Umbilical cord (tissue), 2 donors: ENCODE data around the gene GIMAP8. TPM values are rescaled to one million over a fixed set of nuclear protein-coding genes. Genes with fewer than 3 reads are reported as not detected.

Experiments
- DNase-seq: peaks from one replicate; pipeline ENCODE4 v3.0.0-alpha.2; 2015; ENCODE audit warnings: low spot score
- total RNA-seq: library from RNA; depleted of rRNA; stranded (reverse); fragments of >200 nt; gene quantifications from one replicate; pipeline ENCODE4 v1.2.3, GENCODE V29; 2014; ENCODE audit warnings: low replicate concordance; ENCODE audit not compliant: insufficient read depth

Gene GIMAP8
- total RNA-seq, 1 donor from 2014 or later, result 1.2 TPM

DNA sequence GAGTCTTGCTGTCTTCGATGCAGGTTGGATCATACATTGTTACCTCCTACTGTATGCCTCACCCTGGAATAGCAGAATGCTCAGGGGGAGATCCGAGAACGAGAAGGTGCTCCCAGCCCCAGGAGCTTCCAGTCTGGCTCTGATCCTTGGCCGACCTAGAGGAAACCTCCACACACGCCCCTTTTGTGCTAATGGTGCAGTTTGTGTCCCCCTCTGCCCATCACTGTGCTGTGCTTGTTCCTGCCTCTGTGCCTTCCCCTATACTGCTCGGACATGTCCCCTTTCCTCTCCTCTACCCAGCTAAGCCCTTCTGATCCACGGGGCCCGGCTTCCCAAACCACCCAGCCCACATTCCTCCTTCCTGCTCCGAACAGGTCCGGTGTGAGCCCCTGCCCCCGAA, 38.8 kb upstream of the GIMAP8 start:
- DNase-seq, result no peak

DNA sequence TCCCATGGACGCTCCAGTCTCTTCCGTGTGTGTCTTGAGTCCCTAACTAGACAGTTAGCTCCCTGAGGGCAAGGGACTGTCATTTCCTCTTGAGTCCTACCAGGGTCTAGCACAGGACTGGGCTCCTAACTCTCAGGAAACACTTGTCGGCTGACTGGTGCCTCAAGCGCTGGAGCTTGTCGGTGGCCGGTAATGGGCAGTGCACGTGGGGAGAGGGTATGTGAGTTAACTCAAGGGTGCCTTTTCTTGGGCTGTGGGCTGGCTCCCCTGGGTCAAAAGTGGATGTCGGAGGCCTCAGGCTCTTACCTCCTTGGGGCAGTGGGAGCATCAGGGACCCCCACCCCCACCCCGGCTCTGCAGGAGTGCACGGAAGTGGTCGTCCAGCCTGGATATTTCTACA, 38.4 kb upstream of the GIMAP8 start:
- DNase-seq, result no peak

DNA sequence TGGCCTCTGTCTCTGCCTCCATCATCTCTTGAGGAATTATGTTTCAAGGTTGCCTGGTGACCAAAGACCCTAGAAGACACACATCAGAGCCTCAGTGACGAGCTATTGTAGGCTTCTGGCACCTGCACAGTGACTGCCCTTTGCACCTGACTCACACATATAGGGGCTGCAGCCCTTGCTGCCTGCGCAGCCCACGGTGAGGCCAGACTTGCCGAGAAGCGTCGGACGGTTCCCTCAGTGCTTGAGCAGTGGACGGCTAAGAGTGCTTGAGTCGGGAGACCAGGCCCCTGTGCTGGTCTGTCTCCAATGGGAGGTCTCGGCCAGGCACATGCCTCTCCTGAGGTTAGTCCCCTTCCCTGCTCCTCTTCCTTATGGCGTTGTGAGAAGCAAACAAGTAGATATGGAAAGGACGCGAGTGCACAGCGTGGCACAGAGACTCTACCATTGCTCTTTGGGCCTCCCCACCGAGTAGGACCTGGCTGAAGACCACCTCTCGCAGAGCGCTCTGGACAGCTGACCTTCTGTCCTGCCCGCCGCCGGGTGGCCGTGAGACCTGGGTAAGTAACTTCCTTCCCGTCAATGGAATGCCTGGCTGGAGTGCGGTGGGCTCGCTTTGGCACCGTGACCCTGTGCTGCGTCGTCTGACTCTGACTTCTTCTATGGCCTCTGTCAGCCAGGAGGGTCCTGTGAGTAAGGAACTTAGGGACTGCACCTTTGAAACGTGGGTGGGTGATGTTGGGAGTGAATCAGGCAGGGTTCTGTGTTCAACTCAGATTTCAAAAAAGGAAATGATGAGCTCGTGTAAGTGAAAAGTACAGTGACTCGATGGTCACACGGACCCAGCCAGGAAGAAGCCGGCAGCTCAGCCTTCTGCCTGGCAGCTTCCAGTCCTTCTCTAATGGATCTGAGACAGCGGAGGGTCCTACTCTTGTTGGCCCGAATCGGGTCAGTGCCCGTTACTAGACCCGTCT, 37.6 kb upstream of the GIMAP8 start:
- no peak for DNase-seq

DNA sequence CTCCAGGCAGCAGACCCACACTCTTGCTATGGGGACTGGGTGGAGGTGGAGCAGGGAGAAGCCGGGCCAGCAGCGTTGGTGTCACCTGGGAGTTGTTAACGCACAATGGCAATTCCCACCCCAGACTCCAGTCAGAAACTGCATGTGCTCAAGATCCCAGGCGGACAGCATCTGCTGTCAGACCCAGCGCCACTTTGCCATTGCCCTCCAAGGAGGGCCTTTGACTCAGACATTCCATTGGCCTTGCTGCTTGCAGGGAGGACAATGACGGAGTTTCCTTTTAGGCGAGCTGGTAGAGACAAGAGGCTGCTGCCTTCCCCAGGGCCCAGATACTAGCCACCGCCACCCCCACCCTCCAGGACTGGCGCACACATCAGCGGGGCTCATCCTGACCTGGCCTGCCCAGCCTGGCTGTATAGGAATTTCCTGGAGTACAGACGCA, 36.8 kb upstream of the GIMAP8 start:
- DNase-seq, result no peak

DNA sequence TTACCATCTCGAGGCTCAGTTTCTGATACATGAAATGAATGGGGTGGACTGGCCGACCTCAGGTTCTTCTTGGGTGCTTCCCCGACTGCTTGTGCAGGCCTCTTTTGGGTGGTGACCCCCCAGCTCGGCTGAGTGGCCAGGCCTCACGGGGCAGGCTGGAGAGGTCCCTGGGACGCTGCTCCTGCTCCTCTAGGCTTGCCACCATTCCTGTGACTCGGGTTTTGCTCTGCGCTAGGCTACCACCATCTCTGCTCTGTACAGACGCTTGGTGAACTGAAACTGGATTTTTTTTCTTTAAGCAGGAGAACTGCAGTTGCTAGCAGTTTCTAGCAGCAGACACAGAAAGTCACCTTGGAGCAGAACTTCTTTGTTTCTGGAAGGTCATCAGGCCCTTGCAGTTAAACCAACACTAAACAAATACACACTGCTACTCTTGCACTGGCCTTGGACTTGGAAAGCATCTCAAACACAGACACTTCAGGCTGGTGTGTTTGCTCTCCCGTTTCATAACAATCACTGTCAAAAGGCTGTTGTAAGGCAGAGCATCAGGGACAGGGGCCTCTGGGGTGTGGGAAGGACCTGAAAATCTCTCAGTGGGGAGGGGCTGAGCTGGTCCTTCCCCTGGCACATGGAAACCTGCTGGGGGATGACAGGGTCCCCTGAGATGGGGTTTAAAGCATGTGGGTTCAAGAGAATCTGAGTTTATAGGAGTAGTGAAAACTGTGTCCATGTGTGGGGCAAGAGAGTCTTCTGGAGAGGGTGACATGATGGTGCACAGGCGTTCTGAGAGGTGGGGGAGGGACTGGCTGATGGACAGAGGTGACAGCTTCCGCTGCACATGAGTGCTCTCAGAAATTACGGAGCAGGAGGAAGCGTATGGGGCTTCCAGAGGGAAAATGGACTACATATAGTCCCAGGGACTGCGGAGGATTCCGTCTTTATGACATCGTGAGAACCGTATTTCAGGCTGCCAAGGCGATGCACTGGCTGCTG, 35.0 kb upstream of the GIMAP8 start:
- no peak for DNase-seq

DNA sequence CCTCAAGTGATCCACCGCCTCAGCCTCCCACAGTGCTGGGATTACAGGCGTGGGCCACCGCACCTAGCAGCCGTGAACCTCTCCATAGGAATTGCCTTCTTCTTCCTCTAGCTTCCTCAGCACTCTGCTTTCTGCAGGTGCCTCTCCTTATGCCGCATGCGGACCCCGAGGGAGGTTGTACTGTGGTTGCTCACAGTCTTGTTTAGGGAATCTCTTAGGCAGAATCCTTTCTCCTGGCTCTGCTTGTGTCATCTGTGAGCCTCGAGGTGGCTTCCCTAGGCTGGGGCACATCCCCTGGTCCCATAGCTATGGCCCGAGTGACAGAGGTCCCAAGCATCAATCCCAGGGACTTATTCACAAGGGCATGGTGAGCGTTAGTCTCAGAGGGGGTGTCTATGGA, 33.2 kb upstream of the GIMAP8 start:
- no peak for DNase-seq

DNA sequence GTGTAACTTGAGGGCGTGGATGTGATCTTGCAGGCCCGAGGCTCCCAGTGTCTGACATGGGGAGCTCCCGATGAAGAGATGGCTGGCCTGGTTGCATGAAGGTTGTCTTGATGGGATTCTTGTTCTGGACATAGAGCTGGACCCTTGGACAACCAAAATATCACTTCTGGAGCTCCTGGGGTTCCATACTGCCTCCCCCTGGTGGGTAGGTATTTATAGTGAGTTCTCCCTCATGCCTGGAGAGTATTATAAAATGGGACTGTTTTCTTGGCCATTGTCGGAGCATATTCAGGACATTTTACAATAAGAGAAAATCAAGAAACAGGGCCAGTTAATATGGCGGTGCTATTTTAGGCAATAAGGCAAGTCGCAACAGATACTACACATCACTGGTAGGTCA, 32.6 kb upstream of the GIMAP8 start:
- DNase-seq, result no peak

DNA sequence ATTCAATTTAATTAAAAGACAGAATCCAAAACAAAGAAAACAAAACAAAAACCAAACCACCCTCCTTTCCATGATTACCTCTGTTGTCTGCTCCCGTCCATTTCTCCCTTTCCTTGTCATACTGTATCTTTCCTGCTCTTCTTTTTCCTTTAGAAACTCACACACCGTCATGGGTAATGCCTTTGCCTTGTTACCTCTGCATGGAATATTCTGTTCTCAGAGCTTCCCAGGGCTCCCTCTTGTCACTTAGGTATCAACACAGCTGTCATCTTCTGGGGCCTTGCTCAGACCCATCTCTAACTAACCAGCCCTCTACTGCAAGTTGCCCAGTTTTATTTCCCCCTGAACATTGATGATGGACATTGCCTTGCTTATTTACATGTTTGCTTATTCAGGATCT, 30.2 kb upstream of the GIMAP8 start:
- DNase-seq, result no peak

DNA sequence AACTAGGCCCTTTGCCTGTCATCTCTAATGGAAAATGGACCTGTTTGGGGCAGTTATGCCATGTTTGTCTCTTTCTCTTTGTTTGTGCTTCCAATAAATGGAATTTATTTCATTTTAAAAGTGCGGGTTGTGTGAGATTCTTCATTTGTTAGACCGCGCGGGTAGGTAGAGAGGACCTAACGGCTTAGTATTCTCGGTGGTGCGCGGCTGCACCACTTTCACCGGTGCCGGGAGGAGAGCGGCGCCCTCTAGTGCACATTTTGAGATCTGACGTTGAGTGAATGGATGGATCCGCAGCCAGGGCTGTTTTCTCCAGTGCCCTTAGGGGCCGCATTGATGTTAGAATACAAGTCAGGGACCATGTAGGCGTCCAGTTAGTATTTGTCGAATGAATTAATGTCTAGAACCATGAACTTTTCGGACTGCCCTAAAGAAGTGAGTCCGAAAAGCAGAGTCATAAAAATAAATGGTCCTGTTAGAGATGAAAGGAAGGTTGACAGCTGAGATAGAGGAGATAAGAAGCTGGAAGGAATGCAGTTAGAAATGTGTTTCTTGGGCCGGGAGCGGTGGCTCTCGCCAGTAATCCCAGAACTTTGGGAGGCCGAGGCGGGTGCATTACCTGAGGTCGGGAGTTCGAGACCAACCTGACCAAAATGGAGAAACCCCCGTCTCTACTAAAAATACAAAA, 29.3 kb upstream of the GIMAP8 start:
- peak; percentile 83 for DNase-seq

DNA sequence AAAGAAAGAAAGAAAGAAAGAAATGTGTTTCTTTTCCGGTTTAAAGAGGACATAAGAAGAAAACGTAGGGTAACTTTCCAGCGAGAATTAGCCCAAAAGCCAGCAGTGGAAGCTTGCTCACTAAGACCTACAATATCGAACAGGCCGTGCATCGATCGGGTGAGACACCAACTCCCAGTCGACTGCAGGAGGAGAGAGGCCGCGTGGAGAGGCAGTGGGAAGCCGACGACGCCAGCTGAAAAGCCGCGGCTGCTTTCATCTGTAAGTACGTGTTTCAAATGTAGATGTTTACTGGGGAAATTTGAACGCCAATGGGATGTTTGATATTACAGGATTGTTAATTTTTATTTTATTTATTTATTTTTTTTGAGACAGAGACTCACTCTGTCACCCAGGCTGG, 28.6 kb upstream of the GIMAP8 start:
- no peak for DNase-seq

DNA sequence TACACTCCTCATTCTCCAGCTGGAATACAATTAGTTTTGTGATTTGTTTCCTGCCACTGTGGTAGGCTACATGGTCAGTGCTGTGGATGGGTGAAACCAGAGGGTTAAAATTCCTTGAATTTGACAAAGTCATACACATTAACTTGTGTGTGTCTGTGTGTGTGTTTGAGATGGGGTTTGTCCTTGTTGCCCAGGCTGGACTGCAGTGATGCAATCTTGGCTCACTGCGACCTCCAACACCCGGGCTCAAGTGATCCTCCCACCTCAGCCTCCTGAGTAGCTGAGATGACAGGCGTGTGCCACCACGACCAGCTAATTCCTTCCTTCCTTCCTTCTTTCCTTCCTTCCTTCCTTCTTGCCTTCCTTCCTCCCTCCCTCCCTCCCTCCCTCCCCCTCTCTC, 24.8 kb upstream of the GIMAP8 start:
- no peak for DNase-seq

DNA sequence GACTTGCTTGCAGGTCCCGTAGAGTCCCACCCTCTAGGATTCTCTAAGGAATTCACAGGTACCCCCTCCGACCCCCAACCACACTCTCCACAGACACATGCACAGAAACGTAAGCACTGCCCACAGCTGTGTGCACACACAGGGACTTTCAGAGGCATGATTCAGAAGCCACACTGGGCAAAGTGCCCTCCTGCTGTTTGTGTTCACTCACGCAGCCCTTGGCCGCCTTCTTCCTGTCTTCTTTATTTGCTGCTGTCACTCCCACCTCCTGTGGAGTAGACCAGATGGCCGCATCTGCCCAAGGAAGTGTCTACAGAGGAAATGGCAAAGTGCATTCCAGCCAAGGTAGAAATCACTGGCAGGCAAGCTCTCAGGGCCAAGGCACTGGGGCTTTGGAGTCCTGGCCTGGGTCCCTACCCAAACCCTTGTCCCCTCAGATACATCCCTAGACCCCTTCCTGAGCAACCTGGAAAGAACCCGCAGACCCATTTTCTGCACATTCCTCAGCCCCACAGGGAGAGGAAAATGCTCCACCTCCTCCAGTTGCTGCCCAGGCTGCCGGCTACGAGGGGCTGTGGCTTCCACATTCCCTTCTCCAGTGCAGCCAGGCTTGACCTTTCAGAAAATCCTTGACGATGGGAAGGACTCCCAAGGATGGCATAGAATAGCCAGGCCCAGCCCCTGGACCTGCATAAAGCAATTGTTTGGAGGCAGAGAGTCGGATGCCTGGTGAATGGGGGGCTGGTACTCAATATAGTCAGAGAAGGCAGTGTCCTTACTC, 21.6 kb upstream of the GIMAP8 start:
- no peak for DNase-seq

DNA sequence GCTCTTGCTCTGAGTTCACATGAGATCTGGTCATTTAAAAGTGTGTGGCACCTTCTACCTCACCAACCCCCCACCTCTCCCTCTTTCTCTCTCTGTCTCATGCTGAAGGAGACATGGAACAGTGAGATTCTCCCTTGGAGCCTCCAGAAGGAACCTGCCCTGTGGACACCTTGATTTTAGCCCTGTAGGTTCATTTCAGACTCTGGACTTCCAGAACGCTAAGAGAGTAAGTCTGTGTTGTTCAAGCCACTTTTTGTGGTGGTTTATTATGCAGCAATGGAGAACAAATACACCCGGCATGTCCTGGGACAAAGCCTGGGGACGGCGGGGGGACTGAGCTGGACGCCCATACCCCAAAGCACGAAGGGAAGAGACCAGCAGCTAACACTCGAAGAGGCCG, 20.7 kb upstream of the GIMAP8 start:
- no peak for DNase-seq

DNA sequence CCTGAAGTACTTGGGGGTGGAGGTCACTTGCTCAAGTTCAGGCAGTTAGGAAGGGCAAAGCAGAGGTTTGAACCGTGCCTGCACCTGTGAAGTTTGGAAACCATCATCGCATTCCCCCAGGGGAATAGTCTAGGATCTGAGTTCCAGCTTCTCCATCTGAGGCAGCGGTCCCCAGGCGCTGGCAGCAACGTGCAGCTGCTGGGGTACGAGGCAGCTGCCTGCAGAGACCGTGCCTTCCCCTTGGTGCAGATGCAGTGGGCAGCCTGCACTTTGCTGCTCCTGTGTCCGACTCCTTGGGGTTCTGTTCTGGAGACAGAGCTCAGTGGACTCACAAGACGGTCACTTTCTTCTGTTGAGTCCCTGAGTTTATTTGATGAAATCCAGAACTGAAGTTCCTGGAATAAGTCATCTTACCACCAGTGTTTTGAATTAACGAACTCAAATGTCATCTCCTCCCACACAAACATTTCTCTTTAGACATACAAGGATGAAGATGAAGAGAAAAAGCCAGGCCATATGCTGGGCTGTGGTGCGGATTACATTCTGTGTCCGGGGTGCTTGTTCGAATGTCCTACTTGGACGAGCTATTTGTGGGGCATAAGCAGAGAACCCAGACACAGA, 19.9 kb upstream of the GIMAP8 start:
- DNase-seq, result no peak

DNA sequence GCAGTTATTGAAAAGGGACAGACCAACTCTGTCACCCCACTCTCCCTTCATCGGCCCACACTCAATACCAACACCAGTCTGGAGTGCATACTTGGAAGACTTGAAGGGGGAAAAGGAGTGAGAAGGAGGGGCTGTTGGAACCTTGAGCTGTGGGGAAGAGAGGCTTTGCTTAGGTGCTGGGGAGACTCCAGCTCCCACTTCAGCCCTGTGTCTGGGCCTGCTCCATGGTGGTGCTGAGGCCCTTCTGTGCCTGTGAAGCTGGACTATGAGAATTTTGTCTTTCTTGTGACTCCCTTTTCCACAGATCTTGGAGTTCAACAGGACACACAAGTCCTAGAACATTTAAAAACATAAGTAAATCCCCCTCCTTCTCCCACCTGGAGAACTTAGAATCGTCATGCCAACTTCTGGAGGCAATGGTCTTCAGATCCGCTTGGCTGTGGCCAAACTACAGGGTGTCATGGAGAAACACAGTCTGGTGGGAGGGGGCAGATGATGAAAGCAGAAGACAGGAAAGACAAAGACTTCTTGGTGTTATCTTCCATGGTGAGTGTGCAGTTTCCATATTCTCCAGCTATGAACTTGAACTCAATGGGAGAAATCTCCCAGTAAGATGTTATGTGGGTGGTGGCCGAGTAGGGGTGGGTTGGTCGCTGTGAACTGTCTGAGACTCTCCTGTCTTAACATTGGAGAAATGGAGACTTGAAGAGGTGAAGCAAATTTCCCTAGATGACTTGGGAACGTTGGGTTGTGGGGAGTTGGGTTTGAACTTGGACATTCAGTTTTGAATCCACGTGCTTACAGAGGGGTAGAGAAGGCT, 18.4 kb upstream of the GIMAP8 start:
- no peak for DNase-seq

DNA sequence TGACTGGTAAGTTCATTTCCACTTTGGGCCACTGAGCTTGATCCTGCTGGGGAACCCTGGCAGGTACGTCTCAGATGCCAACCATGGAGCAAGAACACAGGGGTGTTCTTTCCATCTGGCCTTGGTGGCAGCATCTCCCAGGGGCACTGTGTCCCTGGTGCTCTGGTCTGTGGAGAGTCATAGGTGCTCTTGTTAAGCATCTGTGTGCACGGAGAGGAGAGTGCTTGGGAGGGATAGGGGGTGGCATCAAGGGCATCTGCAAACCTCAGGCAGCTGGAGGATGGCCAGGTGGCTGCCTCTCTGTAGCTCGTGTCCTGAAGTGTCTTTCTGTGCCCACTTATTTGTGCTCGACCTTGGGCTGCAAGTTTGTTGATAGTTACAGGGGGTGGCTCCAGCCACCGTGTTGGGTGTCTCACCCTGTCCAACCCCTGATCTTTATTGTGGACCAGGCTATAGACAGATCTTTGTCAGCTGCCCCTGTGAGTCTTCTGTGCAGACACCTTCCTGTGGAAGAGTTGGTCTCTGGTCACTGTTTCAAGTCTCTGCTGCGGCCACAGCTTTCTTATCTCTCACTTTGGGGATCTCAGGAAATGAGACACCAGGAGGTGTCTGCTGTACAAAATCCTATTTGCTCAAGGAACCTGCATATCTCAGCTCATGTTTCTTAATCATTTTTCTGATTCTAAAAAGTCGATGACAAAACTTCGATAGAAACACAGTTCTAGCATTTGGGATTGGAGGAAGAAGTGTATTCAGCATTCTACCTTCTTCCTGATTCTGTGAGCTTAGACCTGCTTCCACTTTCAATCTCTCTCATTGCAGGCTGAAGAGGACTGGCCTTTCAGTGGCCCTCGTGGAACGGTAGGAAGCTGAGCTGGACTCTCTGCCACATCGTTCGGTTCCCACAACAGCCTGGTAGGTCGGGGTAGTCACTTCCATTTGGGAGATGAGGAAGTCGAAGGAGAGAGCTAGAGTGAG, 17.2 kb upstream of the GIMAP8 start:
- peak; percentile 32 for DNase-seq

DNA sequence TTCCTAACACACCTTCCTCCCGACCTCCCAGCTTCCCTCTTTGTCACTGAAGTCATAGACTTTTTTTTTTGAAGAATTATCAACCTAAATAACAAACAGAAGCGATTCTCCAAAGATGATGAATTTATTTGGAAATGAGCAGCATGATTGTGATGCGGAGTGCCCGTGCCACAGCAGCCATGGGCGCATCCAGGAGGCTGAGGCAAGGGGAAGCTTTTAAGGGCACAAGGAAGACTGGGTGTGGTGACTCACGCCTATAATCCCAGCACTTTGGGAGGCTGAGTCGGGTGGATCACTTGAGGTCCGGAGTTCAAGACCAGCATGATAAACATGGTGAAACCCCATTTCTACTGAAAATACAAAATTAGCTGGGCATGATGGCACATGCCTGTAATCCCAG, 16.2 kb upstream of the GIMAP8 start:
- DNase-seq, result no peak

DNA sequence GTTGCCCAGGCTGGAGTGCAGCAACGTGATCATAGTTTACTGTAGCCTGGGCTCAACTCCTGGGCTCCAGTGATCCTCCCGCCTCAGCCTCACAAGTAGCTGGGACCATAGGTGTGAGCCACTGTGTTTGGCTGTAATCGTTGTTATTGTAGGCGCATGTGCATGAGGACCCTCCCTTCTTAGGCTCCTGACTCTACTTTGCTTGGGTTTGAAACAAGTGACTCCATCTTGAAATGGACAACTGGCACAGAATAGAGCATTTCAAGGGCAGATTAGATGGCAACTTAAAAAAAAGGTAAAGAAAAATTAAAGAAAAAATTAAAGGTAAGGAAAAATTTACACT, 15.4 kb upstream of the GIMAP8 start:
- no peak for DNase-seq
